ENCODE measurements around the gene MRPS18A.

DNA sequence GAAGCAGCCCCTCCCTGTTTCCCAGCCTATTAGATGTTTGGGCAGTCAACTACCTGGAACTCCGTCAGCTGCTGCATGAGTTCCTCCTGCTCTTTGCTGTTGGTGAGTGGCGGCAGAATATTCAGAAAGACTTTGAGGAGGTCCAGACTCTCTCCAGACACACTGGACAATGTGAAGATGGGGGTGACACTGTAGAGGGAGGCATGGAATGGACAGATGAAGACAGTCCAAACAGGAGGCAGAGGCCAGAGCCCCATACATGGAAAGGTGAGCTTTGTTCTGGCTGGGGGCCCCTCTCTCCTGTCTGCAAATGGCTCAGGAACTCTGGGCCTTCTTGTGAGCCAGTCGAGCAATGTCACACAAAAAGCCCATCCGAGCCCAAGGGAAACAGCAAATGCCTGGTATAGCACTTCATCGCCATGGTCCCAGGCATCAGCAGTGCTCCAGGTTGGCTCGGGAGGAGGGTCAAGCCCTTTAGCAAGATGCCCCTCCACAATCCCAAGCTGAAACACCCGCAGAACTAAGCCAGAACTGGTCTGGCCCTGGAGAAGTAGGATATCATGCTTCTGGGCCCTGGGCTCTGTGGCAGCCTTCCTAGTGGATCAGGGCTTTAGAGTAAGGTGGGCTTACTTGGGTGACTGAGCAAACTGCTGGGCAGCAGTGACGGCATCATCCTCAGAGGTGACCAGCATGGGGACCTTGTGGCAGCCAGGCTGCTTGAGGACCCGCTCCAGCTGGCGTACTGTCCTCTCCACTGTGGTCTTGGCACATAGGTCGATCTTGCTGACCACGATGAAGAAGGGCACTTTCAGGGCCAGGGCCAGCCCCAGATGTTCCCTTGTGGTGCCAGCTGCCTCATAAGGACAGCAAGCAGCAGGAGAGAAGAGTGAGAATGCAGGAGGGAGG is 63.5 kb downstream of the MRPS18A start:
- no peak for TF ChIP-seq POLR2AphosphoS5 (IDR thresholded peaks at IDR 0.05; ENCODE audit: borderline replicate concordance, low read depth, low read length)
- no peak for TF ChIP-seq FOXP2 (optimal IDR thresholded peaks at IDR 0.05; ENCODE audit: control extremely low read depth, extremely low read length, insufficient read depth)
- no peak for TF ChIP-seq EZH2 (IDR thresholded peaks at IDR 0.05)

Measured in SK-N-MC (cell line).